Measurements from ENCODE around the gene EFNB2.

- TF ChIP-seq SIN3A (IDR thresholded peaks at IDR 0.05; ENCODE audit: borderline replicate concordance, insufficient read depth, low read depth, low read length) (no peak), CTCF (IDR thresholded peaks at IDR 0.05) (no peak)
These were observed 55.0 kb downstream of the EFNB2 start for GRCh38 chr13:106480351-106480910.
